Lower lobe of right lung (tissue), 2 donors: ENCODE results near the gene IL15RA. TPM values are rescaled to one million over a fixed set of nuclear protein-coding genes. Genes with fewer than 3 reads are reported as not detected.
"Not testable (repeated sequence)": the region's sequence is repeated elsewhere in the genome, so short reads cannot be mapped to it uniquely, and the experiment has no call there.

Experiments used
- ATAC-seq, 2 donors: fragments of 200-7000 bp; cut with Tn5 transposase; one replicate each; pipeline ENCODE4 v1.9.1; 2020 to 2022; ENCODE audit warnings: mild to moderate bottlenecking in 2 of 2, moderate library complexity in 2 of 2
- DNase-seq: peaks from one replicate; pipeline ENCODE4 v3.0.0-alpha.2; 2020
- H3K27ac ChIP-seq: fragments of 200-600 bp; one replicate; pipeline ENCODE4 v1.8.0; 2022
- H3K27me3 ChIP-seq: fragments of 200-600 bp; one replicate; pipeline ENCODE4 v1.8.0; 2022; ENCODE audit warnings: low read depth
- H3K36me3 ChIP-seq: fragments of 200-600 bp; one replicate; pipeline ENCODE4 v1.8.0; 2022; ENCODE audit warnings: mild to moderate bottlenecking
- H3K4me1 ChIP-seq: fragments of 200-600 bp; one replicate; pipeline ENCODE4 v1.8.0; 2022
- H3K4me3 ChIP-seq: fragments of 200-600 bp; one replicate; pipeline ENCODE4 v1.8.0; 2022; ENCODE audit warnings: mild to moderate bottlenecking
- H3K9me3 ChIP-seq: fragments of 200-600 bp; one replicate; pipeline ENCODE4 v1.8.0; 2022
- CTCF ChIP-seq: fragments of 200-600 bp; IDR thresholded peaks from one replicate; pipeline ENCODE4 v1.8.0; 2022; ENCODE audit warnings: antibody characterized with exemption, mild to moderate bottlenecking
- intact Hi-C: fragments of 100-400 bp; cut with DNase I; formaldehyde crosslinking; loops from one replicate; pipeline ENCODE4 v1.11.0; 2022
- total RNA-seq: library from RNA; stranded (reverse); fragmentation: NEBNext Ultra II Directional; extraction: Animal tissue kit (Norgen Biotek cat#: 25700); gene quantifications from one replicate; pipeline ENCODE4 v1.2.1, GENCODE V29; 2021
- donor health status: DM: no; HTN: yes; CAD: no; lungs with severe emphysema.

The IL15RA gene
- total RNA-seq, 1 donor from 2014 or later: 28.5 TPM

GRCh38 chr10:5963071-5963470 is 14.3 kb downstream of the IL15RA start:
- no peaks in the 10 kb centered on the region for H3K27me3 ChIP-seq
- no peak overlapping the region for H3K27ac ChIP-seq
- peak; percentile 13 for DNase-seq
- H3K9me3 ChIP-seq: no peaks in the 10 kb centered on the region
- TF ChIP-seq CTCF: no peak
- no peaks in the 10 kb centered on the region for H3K4me1 ChIP-seq
- H3K36me3 ChIP-seq: peaks cover 73% of the 10 kb centered on the region
- H3K4me3 ChIP-seq: no peak overlapping the region
- intact Hi-C loops: no loop called here
- ATAC-seq: no peak

- H3K4me1 ChIP-seq, ATAC-seq, H3K27ac ChIP-seq, intact Hi-C loops, H3K27me3 ChIP-seq, H3K9me3 ChIP-seq, H3K4me3 ChIP-seq: not testable (repeated sequence)
- peaks cover 77% of the 10 kb centered on the region for H3K36me3 ChIP-seq
- peak; percentile 26 for DNase-seq
Measured at GRCh38 chr10:5962358-5962940, 14.9 kb downstream of the IL15RA start.

GRCh38 chr10:5961405-5962100 is 15.8 kb downstream of the IL15RA start:
- intact Hi-C loops: no loop called here
- H3K4me3 ChIP-seq: no peak overlapping the region
- H3K9me3 ChIP-seq: no peaks in the 10 kb centered on the region
- TF ChIP-seq CTCF: no peak
- H3K4me1 ChIP-seq: no peaks in the 10 kb centered on the region
- no peaks in the 10 kb centered on the region for H3K27me3 ChIP-seq
- no peak for ATAC-seq
- peak; percentile 28 for DNase-seq
- no peak overlapping the region for H3K27ac ChIP-seq
- peaks cover 79% of the 10 kb centered on the region for H3K36me3 ChIP-seq

- ATAC-seq, H3K4me3 ChIP-seq, H3K4me1 ChIP-seq, H3K27me3 ChIP-seq, H3K27ac ChIP-seq, H3K9me3 ChIP-seq, DNase-seq, intact Hi-C loops: not testable (repeated sequence)
- peaks cover 80% of the 10 kb centered on the region for H3K36me3 ChIP-seq
Measured at GRCh38 chr10:5960973-5961275, 16.4 kb downstream of the IL15RA start.

- intact Hi-C loops: no loop called here
- ATAC-seq: no peak
- no peaks in the 10 kb centered on the region for H3K4me1 ChIP-seq
- H3K27me3 ChIP-seq: no peaks in the 10 kb centered on the region
- TF ChIP-seq CTCF: no peak
- no peaks in the 10 kb centered on the region for H3K9me3 ChIP-seq
- H3K27ac ChIP-seq: no peak overlapping the region
- H3K36me3 ChIP-seq: peaks cover 85% of the 10 kb centered on the region
- peak; percentile 27 for DNase-seq
- no peak overlapping the region for H3K4me3 ChIP-seq
Measured at GRCh38 chr10:5960070-5960972, 17.0 kb downstream of the IL15RA start.

GRCh38 chr10:5959581-5960069 is 17.7 kb downstream of the IL15RA start:
- H3K36me3 ChIP-seq: peaks cover 80% of the 10 kb centered on the region
- intact Hi-C loops: no loop called here

More at GRCh38 chr10:5959581-5960069, 17.7 kb downstream of the IL15RA start:
- ATAC-seq: peak in 1 of 2 donors; percentile 9
- H3K27ac ChIP-seq: no peak overlapping the region
- no peak overlapping the region for H3K4me3 ChIP-seq
- H3K27me3 ChIP-seq: no peaks in the 10 kb centered on the region
- H3K4me1 ChIP-seq: no peaks in the 10 kb centered on the region
- no peaks in the 10 kb centered on the region for H3K9me3 ChIP-seq
- no peak for TF ChIP-seq CTCF
- DNase-seq: peak; percentile 3
